Measurements from ENCODE around the gene APOA5.
"Not testable (repeated sequence)": the region's sequence is repeated elsewhere in the genome, so short reads cannot be mapped to it uniquely, and the experiment has no call there.

The APOA5 gene

GRCh38 chr11:116814502-116814901 is 22.8 kb upstream of the APOA5 start:
- Mint-ChIP-seq H3K27me3 (no peaks in the 10 kb centered on the region), H3K27ac (no peak overlapping the region), H3K9me3 (no peaks in the 10 kb centered on the region), H3K36me3 (ENCODE audit: low read depth) (no peaks in the 10 kb centered on the region), H3K4me3 (no peak overlapping the region), H3K4me1 (ENCODE audit: low read depth) (no peaks in the 10 kb centered on the region)

- no peaks in the 10 kb centered on the region for H3K4me1 Mint-ChIP-seq (ENCODE audit: low read depth)
Observed at GRCh38 chr11:116813781-116814471, 22.2 kb upstream of the APOA5 start.

GRCh38 chr11:116813170-116813569 is 21.5 kb upstream of the APOA5 start:
- Mint-ChIP-seq H3K27ac (no peak overlapping the region), H3K36me3 (ENCODE audit: low read depth) (no peaks in the 10 kb centered on the region), H3K27me3 (no peaks in the 10 kb centered on the region), H3K4me1 (ENCODE audit: low read depth) (no peaks in the 10 kb centered on the region), H3K9me3 (no peaks in the 10 kb centered on the region), H3K4me3 (no peak overlapping the region)

More at GRCh38 chr11:116813781-116814471, 22.2 kb upstream of the APOA5 start:
- no peaks in the 10 kb centered on the region for H3K27me3 Mint-ChIP-seq
- H3K9me3 Mint-ChIP-seq, result no peaks in the 10 kb centered on the region
- no peak overlapping the region for H3K27ac Mint-ChIP-seq
- H3K36me3 Mint-ChIP-seq (ENCODE audit: low read depth), result no peaks in the 10 kb centered on the region
- no peak overlapping the region for H3K4me3 Mint-ChIP-seq

GRCh38 chr11:116812109-116812508 is 20.4 kb upstream of the APOA5 start:
- Mint-ChIP-seq H3K9me3 (no peaks in the 10 kb centered on the region), H3K4me1 (ENCODE audit: low read depth) (no peaks in the 10 kb centered on the region), H3K36me3 (ENCODE audit: low read depth) (no peaks in the 10 kb centered on the region), H3K27ac (no peak overlapping the region), H3K4me3 (no peak overlapping the region), H3K27me3 (no peaks in the 10 kb centered on the region)

- H3K27ac Mint-ChIP-seq, result no peak overlapping the region
Observed at GRCh38 chr11:116811194-116811593, 19.5 kb upstream of the APOA5 start.

GRCh38 chr11:116808262-116809175 is 16.8 kb upstream of the APOA5 start:
- Mint-ChIP-seq H3K4me1 (ENCODE audit: low read depth) (no peaks in the 10 kb centered on the region), H3K27ac (no peak overlapping the region), H3K4me3 (no peak overlapping the region), H3K27me3 (no peaks in the 10 kb centered on the region), H3K36me3 (ENCODE audit: low read depth) (no peaks in the 10 kb centered on the region), H3K9me3 (no peaks in the 10 kb centered on the region)

More at GRCh38 chr11:116811194-116811593, 19.5 kb upstream of the APOA5 start:
- no peaks in the 10 kb centered on the region for H3K4me1 Mint-ChIP-seq (ENCODE audit: low read depth)
- H3K4me3 Mint-ChIP-seq, result no peak overlapping the region
- H3K27me3 Mint-ChIP-seq, result no peaks in the 10 kb centered on the region
- H3K9me3 Mint-ChIP-seq, result no peaks in the 10 kb centered on the region
- H3K36me3 Mint-ChIP-seq (ENCODE audit: low read depth), result no peaks in the 10 kb centered on the region

GRCh38 chr11:116807601-116808261 is 16.1 kb upstream of the APOA5 start:
- no peak overlapping the region for H3K4me3 Mint-ChIP-seq
- no peak overlapping the region for H3K27ac Mint-ChIP-seq
- H3K27me3 Mint-ChIP-seq, result peaks cover 3% of the 10 kb centered on the region
- H3K9me3 Mint-ChIP-seq, result no peaks in the 10 kb centered on the region
- H3K36me3 Mint-ChIP-seq (ENCODE audit: low read depth), result no peaks in the 10 kb centered on the region
- no peaks in the 10 kb centered on the region for H3K4me1 Mint-ChIP-seq (ENCODE audit: low read depth)

- Mint-ChIP-seq H3K4me3 (no peak overlapping the region), H3K9me3 (no peaks in the 10 kb centered on the region), H3K27ac (no peak overlapping the region), H3K4me1 (ENCODE audit: low read depth) (no peaks in the 10 kb centered on the region), H3K27me3 (peaks cover 14% of the 10 kb centered on the region), H3K36me3 (ENCODE audit: low read depth) (no peaks in the 10 kb centered on the region)
Observed at GRCh38 chr11:116804001-116804400, 12.3 kb upstream of the APOA5 start.

- H3K27me3 Mint-ChIP-seq, result peaks cover 14% of the 10 kb centered on the region
- not testable (repeated sequence) for H3K27ac Mint-ChIP-seq; H3K36me3 Mint-ChIP-seq (ENCODE audit: low read depth); H3K4me1 Mint-ChIP-seq (ENCODE audit: low read depth); H3K9me3 Mint-ChIP-seq; H3K4me3 Mint-ChIP-seq
Observed at GRCh38 chr11:116801662-116802061, 10.0 kb upstream of the APOA5 start.

GRCh38 chr11:116800610-116801009 is 8.9 kb upstream of the APOA5 start:
- Mint-ChIP-seq H3K36me3 (ENCODE audit: low read depth) (no peaks in the 10 kb centered on the region), H3K9me3 (no peaks in the 10 kb centered on the region), H3K27me3 (peaks cover 14% of the 10 kb centered on the region), H3K4me1 (ENCODE audit: low read depth) (no peaks in the 10 kb centered on the region), H3K4me3 (no peak overlapping the region), H3K27ac (no peak overlapping the region)

GRCh38 chr11:116798368-116798767 is 6.7 kb upstream of the APOA5 start:
- Mint-ChIP-seq H3K9me3 (no peaks in the 10 kb centered on the region), H3K27ac (no peak overlapping the region), H3K4me1 (ENCODE audit: low read depth) (no peaks in the 10 kb centered on the region), H3K4me3 (no peak overlapping the region), H3K27me3 (peaks cover 14% of the 10 kb centered on the region), H3K36me3 (ENCODE audit: low read depth) (no peaks in the 10 kb centered on the region)

GRCh38 chr11:116797816-116798215 is 6.1 kb upstream of the APOA5 start:
- H3K27me3 Mint-ChIP-seq, result peaks cover 12% of the 10 kb centered on the region
- H3K4me1 Mint-ChIP-seq (ENCODE audit: low read depth), result no peaks in the 10 kb centered on the region
- no peaks in the 10 kb centered on the region for H3K9me3 Mint-ChIP-seq
- H3K27ac Mint-ChIP-seq, result no peak overlapping the region
- no peaks in the 10 kb centered on the region for H3K36me3 Mint-ChIP-seq (ENCODE audit: low read depth)
- no peak overlapping the region for H3K4me3 Mint-ChIP-seq

- Mint-ChIP-seq H3K27ac (no peak overlapping the region), H3K4me3 (no peak overlapping the region), H3K27me3 (peaks cover 7% of the 10 kb centered on the region), H3K4me1 (ENCODE audit: low read depth) (peaks cover 5% of the 10 kb centered on the region), H3K9me3 (no peaks in the 10 kb centered on the region), H3K36me3 (ENCODE audit: low read depth) (no peaks in the 10 kb centered on the region)
Observed at GRCh38 chr11:116796548-116796947, 4.9 kb upstream of the APOA5 start.

- no peak overlapping the region for H3K27ac Mint-ChIP-seq
- peaks cover 3% of the 10 kb centered on the region for H3K27me3 Mint-ChIP-seq
- H3K4me3 Mint-ChIP-seq, result no peak overlapping the region
- no peaks in the 10 kb centered on the region for H3K36me3 Mint-ChIP-seq (ENCODE audit: low read depth)
- H3K9me3 Mint-ChIP-seq, result no peaks in the 10 kb centered on the region
- H3K4me1 Mint-ChIP-seq (ENCODE audit: low read depth), result peaks cover 9% of the 10 kb centered on the region
Observed at GRCh38 chr11:116794851-116795250, 3.2 kb upstream of the APOA5 start.

GRCh38 chr11:116793772-116794097 is 2.1 kb upstream of the APOA5 start:
- Mint-ChIP-seq H3K27me3 (no peaks in the 10 kb centered on the region), H3K4me1 (ENCODE audit: low read depth) (peaks cover 11% of the 10 kb centered on the region), H3K4me3 (no peak overlapping the region), H3K9me3 (no peaks in the 10 kb centered on the region), H3K36me3 (ENCODE audit: low read depth) (no peaks in the 10 kb centered on the region), H3K27ac (no peak overlapping the region)

All from stimulated activated naive CD8-positive, alpha-beta T cell treated with anti-CD3 and anti-CD28 coated beads, Interleukin-15, Interleukin-2, amounts not matched to agents 100 ng/mL and 50 ng/mL, for 24 hours (primary cell).